HepG2 (cell line): ENCODE data around the gene GABRB3. TPM values are rescaled to one million over a fixed set of nuclear protein-coding genes. Genes with fewer than 3 reads are reported as not detected.

Experiments
- BRF2 ChIP-seq: sonication (generic); formaldehyde crosslinking; IDR thresholded peaks from 2 replicates; pipeline ENCODE4 v1.8.1; 2022; ENCODE audit warnings: mild to moderate bottlenecking, missing genetic modification reagents
- EHMT2 ChIP-seq: fragments of 200-600 bp; sonication (generic); IDR thresholded peaks from 2 replicates; pipeline ENCODE4 v1.7.0; 2017; ENCODE audit warnings: antibody characterized with exemption, low read depth, low read length, borderline replicate concordance
- FLYWCH1 ChIP-seq: sonication (generic); formaldehyde crosslinking; IDR thresholded peaks from 2 replicates; pipeline ENCODE4 v1.8.1; 2023; ENCODE audit warnings: mild to moderate bottlenecking, missing genetic modification reagents
- GABPB1 ChIP-seq: IDR thresholded peaks from 2 replicates; pipeline ENCODE4 v1.6.1; 2016; ENCODE audit warnings: mild to moderate bottlenecking, missing genetic modification reagents, moderate library complexity, missing compliant biosample characterization
- HOXA5 ChIP-seq: sonication (generic); formaldehyde crosslinking; IDR thresholded peaks from 2 replicates; pipeline ENCODE4 v1.4.0; 2020; ENCODE audit warnings: missing genetic modification reagents
- KAT2B ChIP-seq: fragments of 150-350 bp; IDR thresholded peaks from 2 replicates; pipeline ENCODE4 v1.6.1; 2014; ENCODE audit warnings: low read depth, low read length, borderline replicate concordance
- MTA1 ChIP-seq: sonication (generic); formaldehyde crosslinking; IDR thresholded peaks from 2 replicates; pipeline ENCODE4 v1.4.0; 2020; ENCODE audit warnings: missing genetic modification reagents, mild to moderate bottlenecking, borderline replicate concordance
- NFKB2 ChIP-seq: sonication (generic); formaldehyde crosslinking; IDR thresholded peaks from 2 replicates; pipeline ENCODE4 v1.4.0; 2020; ENCODE audit warnings: missing genetic modification reagents, borderline replicate concordance
- POLR2G ChIP-seq: fragments of 200-400 bp; formaldehyde crosslinking; IDR thresholded peaks from 2 replicates; pipeline ENCODE4 v1.6.1; 2018; ENCODE audit warnings: mild to moderate bottlenecking, low read depth, low read length, moderate library complexity
- RCOR2 ChIP-seq: IDR thresholded peaks from 2 replicates; pipeline ENCODE4 v1.6.1; 2016; ENCODE audit warnings: missing biosample characterization, missing genetic modification reagents
- TFAP4 ChIP-seq: sonication (generic); IDR thresholded peaks from 2 replicates; pipeline ENCODE4 v1.6.1; 2016; ENCODE audit warnings: low read depth, borderline replicate concordance
- TOPORS ChIP-seq: sonication (generic); formaldehyde crosslinking; IDR thresholded peaks from 2 replicates; pipeline ENCODE4 v1.8.0; 2023; ENCODE audit warnings: mild to moderate bottlenecking, missing genetic modification reagents
- ZNF547 ChIP-seq: sonication (generic); formaldehyde crosslinking; IDR thresholded peaks from 2 replicates; pipeline ENCODE4 v1.5.1; 2020; ENCODE audit warnings: mild to moderate bottlenecking, missing genetic modification reagents
- ZSCAN5A ChIP-seq: sonication (generic); formaldehyde crosslinking; IDR thresholded peaks from 2 replicates; pipeline ENCODE4 v1.8.0; 2022; ENCODE audit warnings: mild to moderate bottlenecking, missing genetic modification reagents, borderline replicate concordance
- polyA plus RNA-seq, 8 experiments: library from polyadenylated mRNA; depleted of rRNA in 3 of 8; stranded (reverse) in 7 of 8; unstranded in 1 of 8; fragments of >200 nt; fragmentation: Illumina TruSeq in 4 of 8; extraction: Trizol in 4 of 8; gene quantifications; 2 replicates each; pipeline versions ENCODE4 v1.2.1 to v1.2.3, GENCODE V29; 2011 to 2016; ENCODE audit warnings: low read depth in 4 of 8, missing spikeins in 1 of 8, mixed read lengths in 1 of 8; ENCODE audit not compliant: insufficient read depth in 1 of 8
- total RNA-seq, 5 experiments: library from RNA; depleted of rRNA; stranded (reverse); fragments of >200 nt; fragmentation: Illumina TruSeq; extraction: Trizol; gene quantifications; 2 replicates each; pipeline ENCODE4 v1.2.3, GENCODE V29; 2016; ENCODE audit warnings: low read depth in 1 of 5
- TF ChIP-seq, protein P1 (sequence below): sonication (generic); formaldehyde crosslinking; IDR thresholded peaks from 2 replicates; pipeline ENCODE4 v1.5.0; 2020; ENCODE audit warnings: mild to moderate bottlenecking, missing genetic modification reagents, borderline replicate concordance
- TF ChIP-seq, protein P2 (sequence below): sonication (generic); formaldehyde crosslinking; conservative IDR thresholded peaks from 2 replicates; pipeline ENCODE4 v1.4.0; 2020; ENCODE audit warnings: missing genetic modification reagents

GABRB3 gene
- total and polyA plus RNA-seq, 2 of the 13 experiments (the other 11 are each of a cell fraction or from before 2014, with no cell fraction given), result not detected

DNA sequence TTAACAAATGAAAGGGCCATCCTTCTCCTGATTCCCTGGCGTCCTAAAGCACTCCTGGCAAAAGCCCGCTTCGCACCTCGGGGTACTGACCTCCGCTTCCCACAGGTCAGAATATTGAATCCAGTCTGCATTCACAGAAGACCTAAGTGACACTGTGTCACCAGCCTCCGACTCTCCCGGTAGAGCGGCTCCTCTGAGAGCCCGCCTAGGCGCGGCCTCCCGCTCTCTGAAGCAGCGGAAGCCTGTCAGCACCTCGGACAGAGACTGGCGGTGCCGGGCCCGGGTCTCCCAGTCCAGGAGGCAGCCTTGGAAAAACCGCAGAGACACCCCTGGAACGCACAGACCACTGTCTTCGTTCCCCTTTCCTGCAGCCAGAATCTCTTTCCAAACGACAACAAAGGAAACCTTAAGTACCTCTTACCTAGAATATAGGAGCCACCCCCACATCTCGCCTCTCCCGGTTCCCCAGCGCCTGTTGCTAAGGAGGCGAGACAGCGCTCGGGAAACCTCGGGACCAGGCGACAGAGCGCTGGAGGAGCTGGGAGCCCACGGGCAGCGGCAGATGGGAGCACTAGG, 1.2 kb downstream of the GABRB3 start (continued):
- TF ChIP-seq, protein P1, sequence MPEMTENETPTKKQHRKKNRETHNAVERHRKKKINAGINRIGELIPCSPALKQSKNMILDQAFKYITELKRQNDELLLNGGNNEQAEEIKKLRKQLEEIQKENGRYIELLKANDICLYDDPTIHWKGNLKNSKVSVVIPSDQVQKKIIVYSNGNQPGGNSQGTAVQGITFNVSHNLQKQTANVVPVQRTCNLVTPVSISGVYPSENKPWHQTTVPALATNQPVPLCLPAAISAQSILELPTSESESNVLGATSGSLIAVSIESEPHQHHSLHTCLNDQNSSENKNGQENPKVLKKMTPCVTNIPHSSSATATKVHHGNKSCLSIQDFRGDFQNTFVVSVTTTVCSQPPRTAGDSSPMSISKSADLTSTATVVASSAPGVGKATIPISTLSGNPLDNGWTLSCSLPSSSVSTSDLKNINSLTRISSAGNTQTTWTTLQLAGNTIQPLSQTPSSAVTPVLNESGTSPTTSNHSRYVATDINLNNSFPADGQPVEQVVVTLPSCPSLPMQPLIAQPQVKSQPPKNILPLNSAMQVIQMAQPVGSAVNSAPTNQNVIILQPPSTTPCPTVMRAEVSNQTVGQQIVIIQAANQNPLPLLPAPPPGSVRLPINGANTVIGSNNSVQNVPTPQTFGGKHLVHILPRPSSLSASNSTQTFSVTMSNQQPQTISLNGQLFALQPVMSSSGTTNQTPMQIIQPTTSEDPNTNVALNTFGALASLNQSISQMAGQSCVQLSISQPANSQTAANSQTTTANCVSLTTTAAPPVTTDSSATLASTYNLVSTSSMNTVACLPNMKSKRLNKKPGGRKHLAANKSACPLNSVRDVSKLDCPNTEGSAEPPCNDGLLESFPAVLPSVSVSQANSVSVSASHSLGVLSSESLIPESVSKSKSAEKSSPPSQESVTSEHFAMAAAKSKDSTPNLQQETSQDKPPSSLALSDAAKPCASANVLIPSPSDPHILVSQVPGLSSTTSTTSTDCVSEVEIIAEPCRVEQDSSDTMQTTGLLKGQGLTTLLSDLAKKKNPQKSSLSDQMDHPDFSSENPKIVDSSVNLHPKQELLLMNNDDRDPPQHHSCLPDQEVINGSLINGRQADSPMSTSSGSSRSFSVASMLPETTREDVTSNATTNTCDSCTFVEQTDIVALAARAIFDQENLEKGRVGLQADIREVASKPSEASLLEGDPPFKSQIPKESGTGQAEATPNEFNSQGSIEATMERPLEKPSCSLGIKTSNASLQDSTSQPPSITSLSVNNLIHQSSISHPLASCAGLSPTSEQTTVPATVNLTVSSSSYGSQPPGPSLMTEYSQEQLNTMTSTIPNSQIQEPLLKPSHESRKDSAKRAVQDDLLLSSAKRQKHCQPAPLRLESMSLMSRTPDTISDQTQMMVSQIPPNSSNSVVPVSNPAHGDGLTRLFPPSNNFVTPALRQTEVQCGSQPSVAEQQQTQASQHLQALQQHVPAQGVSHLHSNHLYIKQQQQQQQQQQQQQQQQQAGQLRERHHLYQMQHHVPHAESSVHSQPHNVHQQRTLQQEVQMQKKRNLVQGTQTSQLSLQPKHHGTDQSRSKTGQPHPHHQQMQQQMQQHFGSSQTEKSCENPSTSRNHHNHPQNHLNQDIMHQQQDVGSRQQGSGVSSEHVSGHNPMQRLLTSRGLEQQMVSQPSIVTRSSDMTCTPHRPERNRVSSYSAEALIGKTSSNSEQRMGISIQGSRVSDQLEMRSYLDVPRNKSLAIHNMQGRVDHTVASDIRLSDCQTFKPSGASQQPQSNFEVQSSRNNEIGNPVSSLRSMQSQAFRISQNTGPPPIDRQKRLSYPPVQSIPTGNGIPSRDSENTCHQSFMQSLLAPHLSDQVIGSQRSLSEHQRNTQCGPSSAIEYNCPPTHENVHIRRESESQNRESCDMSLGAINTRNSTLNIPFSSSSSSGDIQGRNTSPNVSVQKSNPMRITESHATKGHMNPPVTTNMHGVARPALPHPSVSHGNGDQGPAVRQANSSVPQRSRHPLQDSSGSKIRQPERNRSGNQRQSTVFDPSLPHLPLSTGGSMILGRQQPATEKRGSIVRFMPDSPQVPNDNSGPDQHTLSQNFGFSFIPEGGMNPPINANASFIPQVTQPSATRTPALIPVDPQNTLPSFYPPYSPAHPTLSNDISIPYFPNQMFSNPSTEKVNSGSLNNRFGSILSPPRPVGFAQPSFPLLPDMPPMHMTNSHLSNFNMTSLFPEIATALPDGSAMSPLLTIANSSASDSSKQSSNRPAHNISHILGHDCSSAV, result no peak
- TF ChIP-seq TOPORS (CRISPR knock-in tag), result no peak
- TF ChIP-seq FLYWCH1, result no peak
- no peak for TF ChIP-seq MTA1 (CRISPR knock-in tag)
- TF ChIP-seq GABPB1 (CRISPR knock-in tag), result peak; percentile 28; the same call in 1 of the 2 replicates
- 0 out of 2 replicates have a peak, but pooled peaks have one; percentile 67 for TF ChIP-seq HOXA5 (CRISPR knock-in tag)
- TF ChIP-seq RCOR2 (CRISPR knock-in tag), result no peak
- TF ChIP-seq ZNF547, result no peak
- no peak for TF ChIP-seq BRF2 (CRISPR knock-in tag)
- no peak for TF ChIP-seq ZSCAN5A (CRISPR knock-in tag)
- TF ChIP-seq, protein P2, sequence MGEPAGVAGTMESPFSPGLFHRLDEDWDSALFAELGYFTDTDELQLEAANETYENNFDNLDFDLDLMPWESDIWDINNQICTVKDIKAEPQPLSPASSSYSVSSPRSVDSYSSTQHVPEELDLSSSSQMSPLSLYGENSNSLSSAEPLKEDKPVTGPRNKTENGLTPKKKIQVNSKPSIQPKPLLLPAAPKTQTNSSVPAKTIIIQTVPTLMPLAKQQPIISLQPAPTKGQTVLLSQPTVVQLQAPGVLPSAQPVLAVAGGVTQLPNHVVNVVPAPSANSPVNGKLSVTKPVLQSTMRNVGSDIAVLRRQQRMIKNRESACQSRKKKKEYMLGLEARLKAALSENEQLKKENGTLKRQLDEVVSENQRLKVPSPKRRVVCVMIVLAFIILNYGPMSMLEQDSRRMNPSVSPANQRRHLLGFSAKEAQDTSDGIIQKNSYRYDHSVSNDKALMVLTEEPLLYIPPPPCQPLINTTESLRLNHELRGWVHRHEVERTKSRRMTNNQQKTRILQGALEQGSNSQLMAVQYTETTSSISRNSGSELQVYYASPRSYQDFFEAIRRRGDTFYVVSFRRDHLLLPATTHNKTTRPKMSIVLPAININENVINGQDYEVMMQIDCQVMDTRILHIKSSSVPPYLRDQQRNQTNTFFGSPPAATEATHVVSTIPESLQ (CRISPR knock-in tag), result no peak
- no peak for TF ChIP-seq TFAP4
- TF ChIP-seq KAT2B, result no peak
- TF ChIP-seq POLR2G, result no peak
- TF ChIP-seq EHMT2, result peak; percentile 51; the same call in 1 of the 2 replicates
- TF ChIP-seq NFKB2 (CRISPR knock-in tag), result peak; percentile 43; the same call in 1 of the 2 replicates
